Keratinocyte (primary cell): ENCODE data around the gene FLT3.

Experiments used
- EZH2 ChIP-seq: IDR thresholded peaks from one replicate; pipeline ENCODE4 v1.6.1; 2012; ENCODE audit warnings: inconsistent platforms, mild to moderate bottlenecking, low read length, moderate library complexity
- TF ChIP-seq, protein P1 (sequence below), 3 experiments: IDR thresholded peaks in 1 of 3; conservative IDR thresholded peaks in 1 of 3; optimal IDR thresholded peaks in 1 of 3; 2 replicates in 2 of 3; 3 replicates in 1 of 3; pipeline versions ENCODE3 to v1.5.1; 2011; ENCODE audit warnings: low read length in 3 of 3, mild to moderate bottlenecking in 3 of 3, moderate library complexity in 2 of 3, control low read depth in 1 of 3, inconsistent platforms in 1 of 3; ENCODE audit not compliant: insufficient read depth in 2 of 3; ENCODE audit errors: extremely low read depth in 1 of 3

DNA sequence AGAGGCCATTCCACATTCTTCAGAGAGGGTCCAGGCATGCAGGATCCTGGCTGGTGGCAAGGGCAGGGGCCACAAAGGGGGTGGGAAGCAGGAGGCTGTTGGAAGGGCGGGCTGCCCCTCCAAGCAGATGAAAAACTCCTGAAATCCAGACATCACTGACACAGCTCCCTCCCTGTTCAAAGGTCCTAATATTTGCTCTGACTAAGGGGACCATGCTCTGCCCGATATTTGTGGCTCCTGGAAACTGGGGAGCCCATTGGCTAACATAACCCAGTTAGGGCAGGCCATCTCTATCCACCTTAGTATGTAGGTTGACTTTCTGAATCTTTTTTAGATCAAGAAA lies 127.9 kb downstream of the FLT3 start:
- TF ChIP-seq, protein P1, sequence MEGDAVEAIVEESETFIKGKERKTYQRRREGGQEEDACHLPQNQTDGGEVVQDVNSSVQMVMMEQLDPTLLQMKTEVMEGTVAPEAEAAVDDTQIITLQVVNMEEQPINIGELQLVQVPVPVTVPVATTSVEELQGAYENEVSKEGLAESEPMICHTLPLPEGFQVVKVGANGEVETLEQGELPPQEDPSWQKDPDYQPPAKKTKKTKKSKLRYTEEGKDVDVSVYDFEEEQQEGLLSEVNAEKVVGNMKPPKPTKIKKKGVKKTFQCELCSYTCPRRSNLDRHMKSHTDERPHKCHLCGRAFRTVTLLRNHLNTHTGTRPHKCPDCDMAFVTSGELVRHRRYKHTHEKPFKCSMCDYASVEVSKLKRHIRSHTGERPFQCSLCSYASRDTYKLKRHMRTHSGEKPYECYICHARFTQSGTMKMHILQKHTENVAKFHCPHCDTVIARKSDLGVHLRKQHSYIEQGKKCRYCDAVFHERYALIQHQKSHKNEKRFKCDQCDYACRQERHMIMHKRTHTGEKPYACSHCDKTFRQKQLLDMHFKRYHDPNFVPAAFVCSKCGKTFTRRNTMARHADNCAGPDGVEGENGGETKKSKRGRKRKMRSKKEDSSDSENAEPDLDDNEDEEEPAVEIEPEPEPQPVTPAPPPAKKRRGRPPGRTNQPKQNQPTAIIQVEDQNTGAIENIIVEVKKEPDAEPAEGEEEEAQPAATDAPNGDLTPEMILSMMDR (optimal IDR thresholded peaks at IDR 0.05 in 1 of 3, IDR thresholded peaks at IDR 0.05 in 1 of 3, conservative IDR thresholded peaks at IDR 0.05 in 1 of 3; ENCODE audit: extremely low read depth in 1 of 3, insufficient read depth in 2 of 3, low read length in 3 of 3) = no peak
- no peak for TF ChIP-seq EZH2
